ENCODE data around the gene ADCYAP1R1.

The ADCYAP1R1 gene

DNA sequence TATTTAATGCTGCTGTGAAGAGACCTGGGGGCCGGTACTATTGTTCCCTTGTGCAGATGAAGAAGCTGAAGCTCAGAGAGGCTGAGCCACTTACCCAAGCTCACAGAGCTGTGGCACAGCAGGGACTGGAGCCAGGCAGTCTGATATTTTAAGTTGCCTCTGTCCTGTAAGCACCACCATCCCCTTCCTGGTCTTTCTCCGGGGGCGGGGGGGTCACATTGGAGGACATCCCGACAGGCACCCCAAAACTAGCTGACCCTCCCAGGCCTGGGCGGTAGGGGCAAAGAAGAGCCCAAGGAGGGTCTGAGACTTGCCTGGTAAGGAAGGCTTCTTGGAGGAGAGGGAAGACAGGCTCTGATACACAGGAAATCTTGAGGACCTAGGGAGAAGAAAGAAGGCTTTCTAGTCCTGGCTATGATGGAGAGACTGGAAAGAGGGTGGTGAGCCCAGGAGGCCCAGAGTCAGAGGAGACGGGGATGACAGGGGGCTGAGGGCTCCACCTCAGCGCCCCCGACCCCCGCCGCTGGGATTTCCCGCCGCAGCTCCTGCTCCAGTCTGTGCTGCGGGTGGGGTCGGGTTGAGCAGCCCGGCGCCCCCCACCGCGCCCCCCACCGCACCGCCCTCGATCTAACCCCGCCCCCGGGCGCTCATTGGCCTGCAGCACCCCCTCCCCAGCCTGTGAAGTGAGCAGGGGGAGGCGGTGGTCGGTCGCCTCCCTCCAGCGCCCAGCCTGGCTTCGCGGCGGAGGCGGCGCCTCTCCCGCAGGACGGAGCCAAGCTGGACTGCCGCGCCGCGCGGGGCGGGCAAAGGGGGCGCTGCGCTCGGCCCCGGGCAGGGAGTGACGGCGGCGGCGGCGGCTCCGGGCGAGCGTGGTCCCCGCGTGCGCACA lies at the start of gene ADCYAP1R1:
ADCYAP1R1 (plus strand) TSS at position 711 of the 889 bp plus-strand sequence. CDS start 10,957 bp downstream, outside the sequence.
- no peak for DNase-seq

DNA sequence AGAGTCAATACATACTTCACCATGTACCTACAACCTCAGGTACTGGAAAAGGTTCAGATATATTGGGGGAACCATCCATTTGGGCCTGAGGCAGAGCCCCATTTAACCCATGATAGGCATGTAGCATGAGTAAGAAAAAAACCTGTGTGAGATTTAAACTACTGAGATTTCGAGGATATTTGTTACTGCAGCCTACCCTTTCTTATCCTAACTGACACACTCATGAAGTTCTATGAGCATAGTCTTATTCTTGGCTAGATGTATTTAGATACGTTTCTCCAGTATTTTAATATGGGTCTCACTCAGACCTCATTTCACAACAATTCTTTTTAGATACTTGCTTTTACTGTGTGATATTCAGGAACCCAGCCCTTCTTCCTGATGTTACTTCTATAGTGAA lies 49.0 kb upstream of the ADCYAP1R1 start:
- no peak for DNase-seq

DNA sequence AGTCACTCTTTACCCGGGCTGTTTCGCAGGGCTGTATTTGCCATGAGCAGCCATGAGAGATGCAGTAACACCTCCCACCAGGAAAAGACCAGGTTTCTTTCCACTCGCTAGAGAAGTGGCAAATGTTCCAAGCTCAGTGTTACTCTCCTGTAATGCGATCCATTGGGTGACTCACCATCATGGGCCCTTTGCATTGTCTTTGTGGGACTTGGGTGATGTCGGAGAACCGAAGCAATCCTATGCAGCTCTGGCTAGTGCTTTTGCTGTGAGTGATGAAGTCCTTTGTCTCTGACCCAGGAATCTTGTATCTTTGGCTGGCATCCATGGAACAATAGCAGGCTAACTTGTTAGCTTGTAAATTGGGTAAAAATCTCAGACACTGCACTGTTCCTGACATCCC lies 48.4 kb upstream of the ADCYAP1R1 start:
- DNase-seq = no peak

DNA sequence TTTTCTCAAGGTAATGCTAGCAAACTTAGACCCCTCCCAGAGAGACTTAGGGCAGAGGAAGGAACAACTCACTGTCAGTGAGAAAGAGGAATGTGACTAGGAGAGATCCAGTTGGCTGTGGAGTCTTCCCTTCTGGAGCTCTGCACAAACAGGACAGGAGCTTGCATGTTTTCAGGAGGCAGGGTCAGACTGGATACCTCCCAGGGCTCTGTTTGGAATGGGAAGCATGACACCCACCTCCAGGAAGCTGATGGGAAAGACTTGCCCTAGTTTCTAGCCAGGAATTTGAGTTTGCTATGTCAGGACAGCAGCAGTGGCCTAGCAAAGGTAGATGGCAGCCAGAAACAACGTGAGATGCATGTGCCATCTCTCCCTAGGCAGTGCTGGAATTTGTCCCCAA lies 47.7 kb upstream of the ADCYAP1R1 start:
- no peak for DNase-seq

DNA sequence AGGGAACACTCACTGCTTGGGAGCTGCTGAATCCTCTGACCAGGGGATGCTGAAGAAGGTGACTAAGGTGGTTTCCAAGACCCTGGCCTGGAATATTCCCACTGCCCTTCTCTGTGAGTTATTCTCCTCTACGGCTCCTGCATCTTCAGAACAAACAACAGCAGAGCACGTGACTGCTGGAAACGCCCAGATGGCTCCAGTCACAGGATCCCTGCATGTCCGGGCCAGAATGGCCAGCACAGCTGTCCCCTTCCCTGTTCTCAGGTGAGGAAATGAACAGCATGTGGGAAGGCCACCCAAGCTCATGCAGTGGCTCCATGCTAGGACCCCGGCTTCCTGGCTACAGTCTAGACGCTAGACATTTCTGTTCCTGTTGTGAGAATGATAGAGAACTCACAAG lies 45.3 kb upstream of the ADCYAP1R1 start:
- no peak for DNase-seq

DNA sequence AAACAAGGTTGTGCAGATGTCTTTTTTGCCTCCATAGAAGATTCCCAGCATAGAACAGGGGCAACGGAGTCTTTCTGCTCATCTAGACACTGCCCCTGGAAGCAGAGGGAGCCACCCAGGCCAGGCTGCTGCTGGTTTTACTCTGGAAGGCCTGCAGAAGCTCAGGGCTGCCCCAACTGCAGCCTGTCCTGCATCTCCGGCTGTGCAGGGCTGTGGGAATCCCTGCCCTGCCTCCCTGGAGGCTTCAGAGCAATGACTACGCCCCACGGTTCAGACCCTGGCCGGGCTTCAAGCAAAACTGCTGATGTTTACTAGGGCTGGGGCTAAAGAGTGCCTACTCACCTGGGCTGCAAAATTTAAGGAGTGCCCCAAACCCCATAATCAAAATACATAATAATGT lies 44.5 kb upstream of the ADCYAP1R1 start:
- no peak for DNase-seq

DNA sequence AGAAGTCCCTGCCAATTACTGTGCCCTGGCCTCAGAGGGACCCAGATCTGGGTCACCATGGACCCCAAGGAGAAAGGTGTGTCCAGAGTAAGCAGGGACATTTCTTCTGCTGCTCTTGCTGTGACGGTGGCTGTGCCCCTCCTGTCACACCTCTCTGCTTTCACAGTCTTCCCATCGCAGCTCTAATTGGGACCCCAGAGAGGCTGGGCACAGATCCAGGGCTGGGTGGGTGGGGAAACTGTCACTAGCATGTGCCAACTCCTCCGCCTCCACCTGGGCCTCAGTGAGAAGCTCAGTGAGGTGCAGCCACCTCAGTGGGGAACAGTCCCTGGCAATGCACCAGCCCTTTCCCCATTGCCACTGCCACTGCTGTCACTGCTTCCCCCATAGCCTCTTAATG lies 37.3 kb upstream of the ADCYAP1R1 start:
- no peak for DNase-seq

DNA sequence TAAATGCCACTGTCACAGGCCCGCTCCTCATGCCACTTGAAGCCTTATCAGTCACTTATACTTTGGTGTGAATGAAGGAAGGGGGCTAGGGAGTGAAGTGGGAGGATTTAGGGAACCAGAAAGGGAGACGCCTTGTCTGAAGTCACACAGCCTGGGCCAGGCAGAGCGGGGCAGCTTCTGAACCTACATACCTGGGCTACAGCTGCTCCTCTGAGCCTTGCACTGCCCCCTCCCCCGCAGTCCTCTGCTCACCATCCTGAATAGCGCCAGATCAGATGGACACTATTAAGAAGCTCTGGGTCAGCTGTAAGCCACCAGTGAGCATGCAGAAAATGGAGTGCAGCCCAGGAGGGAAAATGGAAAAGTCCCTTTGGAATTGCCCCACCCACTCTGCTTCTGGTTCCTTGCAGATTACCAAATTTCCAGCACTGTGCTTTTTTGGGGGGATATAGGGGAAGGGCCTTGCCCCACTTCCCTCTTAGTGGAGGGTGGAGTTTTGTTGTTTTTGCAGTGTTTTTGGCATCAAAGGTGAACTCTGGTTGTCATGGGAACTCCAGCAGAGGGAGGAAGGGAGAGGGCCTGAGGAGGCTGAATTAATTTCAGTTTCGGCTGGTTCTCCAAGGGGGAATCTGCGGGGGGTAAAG lies 35.0 kb upstream of the ADCYAP1R1 start:
- DNase-seq = no peak

DNA sequence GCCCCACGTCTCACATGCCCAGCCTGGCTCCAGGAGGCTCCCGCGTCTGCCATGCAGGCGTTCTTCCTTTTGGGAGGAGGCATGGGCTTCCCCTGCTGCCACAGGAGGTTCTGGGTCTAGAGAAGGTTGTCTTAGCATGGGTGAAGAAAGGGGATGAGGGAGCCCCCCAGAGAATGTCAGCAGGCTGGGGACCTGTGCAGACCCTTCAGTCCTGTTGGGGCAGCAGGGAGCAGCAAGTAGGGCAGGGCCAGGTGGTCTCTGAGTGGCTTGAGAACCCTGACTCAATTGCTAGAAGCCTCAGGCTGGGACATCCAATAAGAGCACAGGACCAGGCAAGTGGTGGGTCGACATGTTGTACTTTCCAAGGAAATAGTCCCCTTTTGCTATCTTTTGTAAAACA lies 34.4 kb upstream of the ADCYAP1R1 start:
- DNase-seq = no peak

DNA sequence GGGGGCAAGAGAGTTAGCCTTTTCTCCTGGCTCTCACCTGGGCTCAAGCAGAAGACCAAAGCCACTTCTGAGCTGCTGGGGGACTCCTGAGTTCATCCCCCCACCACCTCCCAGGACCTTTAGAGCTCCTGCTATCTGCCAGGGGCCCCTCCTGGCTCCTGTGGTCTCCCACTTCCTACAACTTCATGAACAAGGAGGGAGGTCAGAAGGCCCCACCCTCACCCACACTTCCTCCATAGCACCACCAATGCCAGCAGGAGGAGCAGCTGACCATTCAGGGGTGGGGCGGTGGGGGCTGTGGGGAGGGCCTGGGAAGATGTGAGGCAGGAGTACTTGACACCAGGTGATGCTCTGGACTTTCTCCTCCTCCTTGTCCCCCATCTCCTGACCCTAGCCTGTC lies 32.6 kb upstream of the ADCYAP1R1 start:
- DNase-seq = no peak

DNA sequence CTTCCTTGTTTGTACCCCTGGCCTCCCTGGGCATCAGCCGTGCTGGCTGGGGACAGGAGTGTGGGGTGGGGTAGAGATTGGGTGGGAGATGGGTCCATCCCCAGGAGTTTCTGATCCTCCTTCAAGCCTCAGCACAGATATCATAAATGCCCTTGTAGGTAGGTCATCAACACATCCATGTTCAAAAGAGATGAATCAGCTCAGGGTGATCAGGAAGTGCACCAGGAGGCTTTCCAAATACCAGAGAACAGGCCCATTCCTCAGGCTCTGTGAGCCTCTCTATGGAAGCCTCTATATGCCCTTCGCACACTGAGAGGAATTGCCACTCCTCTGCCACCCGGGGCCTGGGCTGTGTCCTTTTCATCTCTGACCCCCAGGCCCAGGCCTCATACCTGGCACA lies 31.9 kb upstream of the ADCYAP1R1 start:
- DNase-seq = no peak

DNA sequence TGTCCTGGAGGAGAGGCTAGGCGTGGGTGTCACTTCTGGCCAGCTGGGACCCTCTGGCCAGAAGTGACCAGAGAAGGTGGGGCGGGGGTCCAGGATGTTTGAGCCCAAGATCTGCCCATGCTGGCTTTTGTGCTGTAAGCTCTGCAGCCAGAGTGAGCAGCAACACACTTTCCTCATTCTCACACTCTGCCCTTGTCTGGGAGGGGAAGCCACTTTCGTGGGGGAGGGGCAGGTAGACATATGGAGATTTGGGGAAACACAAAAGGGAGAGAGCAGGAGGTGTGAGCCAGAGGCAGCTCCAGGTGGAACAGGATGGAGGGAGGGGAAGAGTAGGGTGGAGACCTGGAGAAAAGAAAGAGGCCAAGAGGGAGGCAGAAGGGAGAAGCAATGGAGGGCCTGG lies 31.5 kb upstream of the ADCYAP1R1 start:
- no peak for DNase-seq

DNA sequence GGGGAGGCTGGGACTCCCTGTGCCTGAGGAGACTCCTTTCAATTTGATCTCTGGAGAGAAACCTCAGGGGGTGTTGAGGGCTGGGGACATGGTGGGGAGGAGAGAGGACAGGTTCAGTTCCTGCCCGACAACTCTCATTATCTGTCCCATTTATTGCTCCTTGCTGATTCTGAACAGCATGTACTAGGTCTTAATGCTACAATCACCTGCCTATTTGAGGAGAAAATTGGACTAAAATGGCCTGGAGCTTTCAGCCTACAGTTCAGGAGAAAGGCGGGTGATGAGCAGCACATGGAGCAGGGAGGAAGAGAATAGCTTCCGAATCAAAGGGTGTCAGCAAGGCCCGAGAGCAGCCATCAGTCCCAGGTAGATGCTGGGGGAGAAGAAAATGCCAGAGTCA lies 30.0 kb upstream of the ADCYAP1R1 start:
- no peak for DNase-seq

DNA sequence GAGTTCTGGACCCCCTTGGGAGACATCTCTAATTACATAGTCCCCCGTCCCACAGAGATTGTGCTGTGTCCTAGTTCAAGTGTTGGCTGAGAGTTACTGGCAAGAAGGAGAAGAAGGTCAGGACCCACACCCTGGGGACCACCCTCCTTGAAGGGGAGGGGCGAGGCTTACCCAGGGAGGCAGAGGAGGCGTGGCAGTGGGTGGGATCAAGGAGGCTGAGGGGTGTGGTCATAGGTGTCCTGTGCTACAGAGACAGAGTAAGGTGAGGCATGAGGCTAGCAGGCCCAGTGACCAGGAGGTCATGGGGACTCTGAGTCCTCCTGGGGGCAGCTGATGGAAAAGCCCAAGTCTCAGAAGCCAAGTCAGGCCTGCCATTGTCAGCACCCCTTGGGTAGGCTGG lies 29.4 kb upstream of the ADCYAP1R1 start:
- no peak for DNase-seq

DNA sequence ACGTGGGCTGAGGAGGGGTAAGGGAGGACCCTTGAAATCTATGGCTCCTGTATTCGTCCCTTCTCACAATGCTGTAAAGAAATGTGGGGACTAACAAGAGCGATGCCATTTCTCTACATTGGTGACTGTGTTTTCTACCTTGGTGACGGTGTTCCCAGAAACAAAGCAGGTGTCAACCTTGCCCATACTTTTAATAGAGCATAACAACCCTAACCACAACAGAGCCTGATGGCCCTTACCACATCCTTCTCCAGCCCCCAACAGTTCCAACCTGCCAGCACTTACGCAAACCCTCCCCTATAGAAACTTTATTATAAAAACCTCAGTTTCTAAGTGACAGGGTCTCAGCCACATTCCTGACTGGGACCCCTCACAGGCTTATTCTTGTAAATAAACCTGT lies 28.2 kb upstream of the ADCYAP1R1 start:
- no peak for DNase-seq

DNA sequence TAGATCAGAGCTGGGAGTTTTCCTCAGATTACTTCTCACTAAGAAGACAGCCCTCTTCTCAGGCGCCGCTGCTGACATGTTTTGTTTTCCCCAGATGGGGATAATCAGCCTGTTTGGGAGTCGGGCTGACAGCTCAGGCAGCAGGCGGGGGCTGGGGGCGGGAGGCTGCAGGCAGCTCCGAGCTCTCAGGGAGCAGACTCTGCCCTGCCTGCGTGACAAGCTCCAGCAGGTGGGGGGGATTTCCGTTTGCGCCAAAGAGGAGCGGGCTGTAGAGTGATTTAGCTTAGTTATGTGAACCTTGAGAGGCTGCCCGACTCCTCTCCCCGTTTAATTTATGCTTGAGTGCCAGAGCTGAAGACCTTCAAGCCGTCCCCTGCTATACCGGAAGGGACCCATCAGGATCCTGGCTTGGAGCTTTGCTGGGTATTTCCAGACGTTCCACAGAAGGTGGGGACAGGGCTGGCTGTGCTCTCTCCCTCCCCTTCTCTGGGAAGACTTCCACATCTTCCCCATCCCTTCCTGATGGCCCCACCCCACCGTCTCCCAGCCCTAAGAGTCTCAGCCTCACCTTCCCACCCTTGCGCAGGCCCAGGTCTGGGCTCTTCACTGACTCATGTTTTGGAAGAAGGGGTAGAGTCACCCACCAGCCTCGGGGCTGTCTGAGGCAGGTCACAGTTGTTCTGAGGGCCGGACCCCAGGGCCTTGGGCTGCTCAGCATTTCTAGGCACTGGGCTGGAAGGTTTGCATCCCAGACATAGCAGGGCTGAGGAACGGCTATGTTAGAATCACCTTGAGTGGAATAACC lies 24.7 kb upstream of the ADCYAP1R1 start:
- DNase-seq = no peak

DNA sequence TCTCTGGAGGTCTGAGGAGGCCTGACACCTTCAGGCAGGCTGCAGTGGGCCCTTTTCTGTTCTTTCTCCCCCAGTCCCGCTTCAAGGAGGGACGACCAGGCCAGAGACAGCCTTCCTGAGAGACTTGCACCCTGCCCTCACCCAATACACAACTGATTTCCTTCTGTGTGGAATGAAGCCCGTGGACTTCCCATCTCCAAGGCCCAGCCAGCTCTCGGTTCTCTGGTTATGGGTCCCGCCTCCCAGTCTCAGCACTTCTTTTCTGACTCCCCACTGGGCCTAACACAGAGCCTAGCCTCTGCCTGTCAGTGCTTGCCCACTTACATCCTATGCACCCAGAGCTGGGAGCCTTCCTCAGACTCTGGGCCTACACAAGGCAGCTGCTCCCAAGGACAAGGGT lies 24.1 kb upstream of the ADCYAP1R1 start:
- DNase-seq = no peak

DNA sequence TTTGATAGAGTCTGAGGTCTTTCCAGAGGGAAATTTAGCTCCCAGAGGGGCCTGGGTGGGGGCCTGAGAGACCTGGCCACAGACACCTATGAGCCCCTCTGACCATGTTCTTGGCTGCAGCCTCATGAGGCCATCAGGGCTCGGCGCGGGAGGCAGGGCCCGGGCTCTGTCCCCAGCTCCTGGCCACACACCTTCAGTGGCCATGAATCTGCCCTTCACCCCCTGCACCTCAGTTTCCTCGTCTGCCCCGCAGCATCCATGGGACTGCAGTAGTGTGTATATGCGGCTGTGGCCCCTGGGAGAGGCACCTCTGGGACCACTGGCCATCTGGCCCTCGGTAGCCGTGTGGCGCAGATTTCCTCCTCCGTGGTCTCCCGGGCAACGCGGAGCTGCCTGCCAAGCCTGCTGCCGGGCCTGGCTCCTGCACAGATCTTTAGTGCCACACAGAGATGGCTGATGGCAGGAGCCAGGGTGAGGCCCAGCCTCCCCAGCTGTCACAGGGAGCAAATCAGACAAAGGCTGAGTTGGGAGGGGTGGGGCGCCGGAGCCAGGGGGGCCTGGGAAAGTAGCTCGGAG lies 23.6 kb upstream of the ADCYAP1R1 start:
- DNase-seq = no peak

DNA sequence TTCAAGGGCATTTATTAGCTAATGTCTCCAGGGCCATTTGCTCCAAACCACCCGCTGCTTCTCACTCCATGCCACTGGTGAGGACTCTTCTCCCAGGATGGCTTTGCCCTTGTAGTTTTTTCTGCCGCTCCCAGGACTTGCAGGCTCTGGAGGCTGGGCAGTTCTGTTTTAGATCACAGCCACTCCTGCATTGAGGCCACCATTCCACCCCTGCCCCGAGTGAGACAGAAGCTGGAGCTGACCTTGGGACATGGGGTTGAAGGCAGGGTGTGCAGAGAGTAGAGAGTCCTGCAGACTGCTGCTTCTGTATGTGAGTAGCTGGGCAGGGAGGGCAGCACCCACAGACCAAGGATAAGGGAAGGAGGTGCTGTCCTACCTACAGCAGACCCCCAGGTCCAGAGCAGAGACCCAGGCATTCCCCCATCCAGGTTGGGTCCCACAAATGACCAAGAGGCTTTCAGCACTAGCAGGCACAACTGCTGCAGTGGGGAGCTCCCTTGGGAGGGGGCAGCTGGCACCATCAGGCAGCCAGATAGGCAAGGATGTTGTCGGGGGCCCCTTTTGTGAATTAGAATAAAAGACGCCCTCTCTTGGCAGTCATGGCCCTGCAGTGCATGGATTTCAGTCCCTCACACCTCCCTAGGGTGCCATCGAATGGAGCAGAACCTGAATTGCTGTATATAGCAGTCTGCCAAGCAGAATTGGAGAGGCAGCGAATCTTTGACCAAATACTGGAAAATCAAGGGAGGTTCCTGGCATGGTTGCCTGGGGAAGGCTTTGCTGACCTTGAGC lies 22.7 kb upstream of the ADCYAP1R1 start:
- DNase-seq = no peak

DNA sequence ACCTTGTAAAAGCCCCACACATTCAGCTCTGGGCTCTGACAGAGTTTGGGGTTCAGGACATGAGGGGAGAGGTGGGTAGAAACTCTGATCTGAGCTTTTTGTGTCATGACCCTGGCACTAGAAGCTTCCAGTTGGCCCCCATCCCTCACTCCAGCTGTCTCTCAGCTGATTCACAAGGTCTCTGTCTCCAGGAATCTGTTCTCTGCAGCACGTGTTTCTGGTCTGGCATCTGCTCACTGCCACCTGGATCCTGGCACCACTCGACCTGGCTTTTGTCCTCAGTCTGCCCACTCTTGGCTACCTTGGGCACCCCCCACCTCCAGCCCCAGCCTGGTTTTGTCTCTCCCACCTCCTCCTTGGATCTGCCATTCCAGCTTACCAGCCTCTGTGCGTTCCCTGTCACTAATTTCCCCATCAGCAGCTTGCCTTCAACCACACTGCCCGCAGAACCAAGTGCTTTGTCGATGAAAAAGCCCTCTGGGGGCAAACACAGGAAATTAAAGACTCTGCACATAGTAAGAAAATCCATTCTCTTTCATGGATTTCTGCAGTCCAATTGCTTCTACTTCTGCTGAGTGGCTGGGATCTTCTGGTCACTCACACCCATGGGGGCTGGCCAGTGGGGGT lies 18.3 kb upstream of the ADCYAP1R1 start:
- no peak for DNase-seq

DNA sequence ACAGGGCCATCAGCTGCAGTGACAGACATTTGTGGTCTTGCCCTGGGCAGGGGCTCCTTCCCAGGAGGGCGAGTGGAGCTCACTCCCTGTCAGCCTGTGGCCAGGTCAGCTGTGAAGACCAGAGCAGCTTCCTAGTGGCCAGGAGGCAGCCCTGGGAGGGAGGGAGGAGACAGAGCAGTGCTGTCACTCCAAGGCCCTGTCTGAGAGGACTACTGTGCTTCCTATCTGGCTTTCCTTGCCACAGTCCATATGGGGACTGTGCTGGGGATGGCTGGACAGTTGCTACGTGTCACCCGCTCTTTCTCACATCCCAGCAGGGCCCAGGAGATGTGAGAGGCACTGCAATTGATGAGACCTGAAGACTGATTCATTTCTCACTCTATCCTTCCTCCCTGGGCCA lies 15.2 kb upstream of the ADCYAP1R1 start:
- no peak for DNase-seq

DNA sequence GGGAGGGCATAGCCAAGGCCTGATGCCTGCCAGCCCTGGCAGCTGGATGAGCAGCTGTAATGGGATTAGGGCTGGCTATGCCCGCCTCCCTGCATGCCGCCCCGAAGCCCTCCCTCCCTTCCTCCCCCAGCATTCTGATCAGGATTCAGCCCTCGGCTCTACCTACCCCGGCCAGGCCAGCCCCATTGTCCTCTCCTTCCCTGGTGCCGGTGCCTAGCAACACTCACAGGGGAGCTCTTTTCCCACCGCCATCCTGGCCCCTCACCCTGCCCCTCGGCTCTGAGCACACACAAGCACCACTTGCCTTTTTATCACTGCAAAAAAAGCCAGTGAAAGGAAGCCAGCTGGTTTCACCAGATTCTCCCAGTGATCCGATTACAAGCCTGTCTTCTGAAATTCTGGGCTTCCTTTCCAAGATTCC lies 9.0 kb upstream of the ADCYAP1R1 start:
- DNase-seq = no peak

All from hematopoietic multipotent progenitor cell treated with erythropoietin and hydrocortisone succinate and interleukin-3 and kit ligand, for 8 days (in vitro differentiated cells).